B cell (primary cell): Measurements from ENCODE around the gene AGAP1. TPM values are rescaled to one million over a fixed set of nuclear protein-coding genes. Genes with fewer than 3 reads are reported as not detected.
"Not testable (repeated sequence)": the region's sequence is repeated elsewhere in the genome, so short reads cannot be mapped to it uniquely, and the experiment has no call there.

Experiments used
- ATAC-seq: fragments of 200-7000 bp; cut with Tn5 transposase; one replicate; pipeline ENCODE4 v1.10.0; 2021; ENCODE audit warnings: low read depth, mild to moderate bottlenecking, moderate number of reproducible peaks, moderate library complexity
- CTCF ChIA-PET: fragments of 350-600 bp; sonication (Branson Sonifier 250); formaldehyde crosslinking; loops from one replicate; lab custom pipeline; 2021; ENCODE audit warnings: antibody characterized with exemption, inconsistent platforms; lab: Charles Lee
- POLR2A ChIA-PET: fragments of 350-600 bp; sonication (Branson Sonifier 250); formaldehyde crosslinking; loops from one replicate; lab custom pipeline; 2021; ENCODE audit warnings: antibody characterized with exemption; lab: Charles Lee
- DNase-seq: peaks from one replicate; pipeline ENCODE4 v3.0.0; 2013
- H2AFZ ChIP-seq: 2 replicates; pipeline ENCODE4 v1.6.1; 2012; ENCODE audit warnings: mild to moderate bottlenecking, low read depth, low read length; ENCODE audit not compliant: insufficient read depth, poor library complexity, severe bottlenecking
- H3K27ac ChIP-seq, 2 donors: 1 replicate in 1 of 2; 2 replicates in 1 of 2; pipeline ENCODE4 v1.5.1; 2012 to 2013; ENCODE audit warnings: low read length in 2 of 2, mild to moderate bottlenecking in 2 of 2, moderate library complexity in 1 of 2
- H3K27me3 ChIP-seq, 4 experiments: fragments of 200-600 bp in 1 of 4; sonication (generic) in 1 of 4; replicated peaks in 1 of 4; 1 replicate in 2 of 4; 2 replicates in 2 of 4; pipeline versions ENCODE4 v1.6.1 to v1.7.0; 2013 to 2016; ENCODE audit warnings: low read length in 3 of 4, mild to moderate bottlenecking in 2 of 4, mixed read lengths in 1 of 4, moderate library complexity in 1 of 4; ENCODE audit not compliant: insufficient read depth in 4 of 4, control insufficient read depth in 3 of 4; ENCODE audit errors: control extremely low read depth in 1 of 4
- H3K36me3 ChIP-seq, 2 experiments: replicated peaks in 1 of 2; 1 replicate in 1 of 2; 2 replicates in 1 of 2; pipeline versions ENCODE4 v1.6.1 to v1.7.1; 2013; ENCODE audit warnings: low read length in 1 of 2; ENCODE audit not compliant: insufficient read depth in 2 of 2, control insufficient read depth in 1 of 2; ENCODE audit errors: control extremely low read depth in 1 of 2, extremely low read depth in 1 of 2
- H3K4me1 ChIP-seq, 2 donors: fragments of 200-600 bp in 1 of 2; sonication (generic) in 1 of 2; 1 replicate in 1 of 2; 2 replicates in 1 of 2; pipeline versions ENCODE4 v1.5.1 to v1.6.1; 2013 to 2017; ENCODE audit warnings: low read length in 2 of 2; ENCODE audit not compliant: control insufficient read depth in 2 of 2, insufficient read depth in 2 of 2
- H3K4me2 ChIP-seq: replicated peaks from 2 replicates; pipeline ENCODE3; 2012; ENCODE audit warnings: mild to moderate bottlenecking, low read depth, low read length; ENCODE audit not compliant: poor library complexity, severe bottlenecking
- H3K4me3 ChIP-seq, 5 experiments: fragments of 200-600 bp in 1 of 5; sonication (generic) in 1 of 5; 1 replicate in 3 of 5; 2 replicates in 2 of 5; pipeline versions ENCODE4 v1.5.1 to v1.7.0; 2011 to 2016; ENCODE audit warnings: low read length in 4 of 5, mild to moderate bottlenecking in 4 of 5, low read depth in 2 of 5, control low read depth in 1 of 5, moderate library complexity in 1 of 5; ENCODE audit not compliant: insufficient read depth in 1 of 5; ENCODE audit errors: control extremely low read depth in 1 of 5, extremely low read depth in 1 of 5
- H3K79me2 ChIP-seq: fragments of 200-600 bp; sonication (generic); one replicate; pipeline ENCODE4 v1.6.0; 2016; ENCODE audit warnings: low read length; ENCODE audit not compliant: control insufficient read depth, insufficient read depth
- H3K9ac ChIP-seq: fragments of 200-600 bp; sonication (generic); 2 replicates; pipeline ENCODE4 v1.6.1; 2017; ENCODE audit warnings: mild to moderate bottlenecking, low read length, moderate library complexity
- H3K9me3 ChIP-seq, 3 donors: one replicate each; pipeline versions ENCODE4 v1.6.1 to v1.7.1; 2013; ENCODE audit warnings: low read length in 2 of 3; ENCODE audit not compliant: control insufficient read depth in 2 of 3, insufficient read depth in 1 of 3; ENCODE audit errors: control extremely low read depth in 1 of 3
- H4K20me1 ChIP-seq: 2 replicates; pipeline ENCODE4 v1.6.0; 2012; ENCODE audit warnings: mild to moderate bottlenecking, low read length; ENCODE audit not compliant: insufficient read depth, control insufficient read depth, poor library complexity, severe bottlenecking
- H3K27ac Mint-ChIP-seq: one replicate; pipeline ENCODE4 v1.8.0; 2021; ENCODE audit warnings: mixed read lengths
- H3K27me3 Mint-ChIP-seq: one replicate; pipeline ENCODE4 v1.8.0; 2021; ENCODE audit warnings: mixed read lengths
- H3K4me1 Mint-ChIP-seq: one replicate; pipeline ENCODE4 v1.8.0; 2021; ENCODE audit warnings: mixed read lengths
- H3K4me3 Mint-ChIP-seq: one replicate; pipeline ENCODE4 v1.8.0; 2021; ENCODE audit warnings: mixed read lengths
- H3K9me3 Mint-ChIP-seq: one replicate; pipeline ENCODE4 v1.8.0; 2022; ENCODE audit warnings: mixed read lengths; ENCODE audit not compliant: insufficient read depth
- EZH2 ChIP-seq: IDR thresholded peaks from 2 replicates; pipeline ENCODE4 v1.6.1; 2012; ENCODE audit warnings: borderline replicate concordance, low read depth, mild to moderate bottlenecking, moderate library complexity, low read length; ENCODE audit not compliant: insufficient read depth, poor library complexity, severe bottlenecking
- WGBS: methylation state at CpG from one replicate; pipeline ENCODE4 v1.1.5; 2013; ENCODE audit warnings: missing lambda C conversion rate; ENCODE audit not compliant: insufficient coverage; 5-methylcytosine and 5-hydroxymethylcytosine counted together
- intact Hi-C: fragments of 100-400 bp; cut with micrococcal nuclease; formaldehyde crosslinking; loops from one replicate; pipeline ENCODE4 v1.10.0; 2022
- polyA plus RNA-seq: library from polyadenylated mRNA; depleted of rRNA; stranded (reverse); fragments of >200 nt; gene quantifications from 2 replicates; pipeline ENCODE4 v1.2.3, GENCODE V29; 2012
- total RNA-seq, 2 donors: library from RNA; stranded (reverse); fragments of 120-200 nt in 1 of 2; gene quantifications; 1 replicate in 1 of 2; 2 replicates in 1 of 2; pipeline versions ENCODE4 v1.2.3 to v1.2.4, GENCODE V29; 2013 to 2022
- TF ChIP-seq, protein P1 (sequence below): fragments of 200-600 bp; IDR thresholded peaks from one replicate; pipeline ENCODE4 v1.8.0; 2022; ENCODE audit warnings: antibody characterized with exemption, mild to moderate bottlenecking

The AGAP1 gene
- total and polyA plus RNA-seq, 2 donors (not counting 1 experiment from before 2014, with no cell fraction given): 0.01 TPM; not detected in 1

DNA sequence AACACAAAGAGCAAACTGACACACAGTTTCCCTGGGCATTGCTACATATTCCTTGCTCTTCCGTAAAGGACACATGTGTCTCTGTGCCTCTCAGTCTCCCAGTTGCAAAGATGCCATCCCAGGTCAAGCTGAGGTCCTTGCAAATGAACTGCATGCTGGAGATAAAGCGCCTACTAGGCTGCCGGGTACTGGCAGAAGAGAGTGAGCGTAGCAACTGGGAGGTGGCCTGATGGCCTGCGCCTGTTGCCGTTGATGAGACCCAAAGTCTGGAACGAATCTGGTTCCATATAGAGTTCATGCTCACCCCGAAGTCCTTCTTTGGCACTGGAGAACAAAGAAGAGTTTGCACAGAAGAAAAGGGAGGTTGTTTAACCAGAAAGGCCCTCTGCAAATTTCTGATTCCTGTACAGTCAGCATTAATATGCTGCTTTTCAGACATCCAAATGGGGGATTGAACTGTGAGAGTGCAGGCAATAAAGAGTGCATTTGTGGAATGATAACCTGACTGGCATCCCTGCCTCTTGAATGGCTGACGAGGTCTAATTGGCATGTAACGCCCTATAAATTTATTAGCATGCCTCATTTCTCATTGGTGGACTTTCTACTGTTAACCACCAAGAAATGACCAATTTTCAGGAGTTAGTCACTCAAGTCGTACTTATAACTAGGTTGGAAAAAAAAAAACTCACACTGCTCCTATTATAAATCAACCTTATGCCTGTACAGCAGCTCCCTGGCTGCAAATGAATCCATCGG lies 595.6 kb downstream of the AGAP1 start:
- Mint-ChIP-seq H3K9me3 (no peaks in the 10 kb centered on the region), H3K27ac (no peak overlapping the region), H3K4me1 (no peaks in the 10 kb centered on the region), H3K4me3 (no peak overlapping the region), H3K27me3 (peaks cover 4% of the 10 kb centered on the region)
- Histone ChIP-seq H3K27me3 (no peaks in the 10 kb centered on the region), H3K27ac (no peak overlapping the region), H3K9me3 (peaks cover 0 to 9% (median 0%) of the 10 kb centered on the region in 3 donors), H3K4me3 (no peak overlapping the region), H3K9ac (no peak overlapping the region), H3K4me2 (no peak overlapping the region), H3K4me1 (no peaks in the 10 kb centered on the region), H4K20me1 (no peaks in the 10 kb centered on the region), H3K79me2 (no peaks in the 10 kb centered on the region), H2AFZ (no peak overlapping the region), H3K36me3 (no peaks in the 10 kb centered on the region)
- POLR2A ChIA-PET: no interaction called here
- CTCF ChIA-PET: no interaction called here
- TF ChIP-seq, protein P1, sequence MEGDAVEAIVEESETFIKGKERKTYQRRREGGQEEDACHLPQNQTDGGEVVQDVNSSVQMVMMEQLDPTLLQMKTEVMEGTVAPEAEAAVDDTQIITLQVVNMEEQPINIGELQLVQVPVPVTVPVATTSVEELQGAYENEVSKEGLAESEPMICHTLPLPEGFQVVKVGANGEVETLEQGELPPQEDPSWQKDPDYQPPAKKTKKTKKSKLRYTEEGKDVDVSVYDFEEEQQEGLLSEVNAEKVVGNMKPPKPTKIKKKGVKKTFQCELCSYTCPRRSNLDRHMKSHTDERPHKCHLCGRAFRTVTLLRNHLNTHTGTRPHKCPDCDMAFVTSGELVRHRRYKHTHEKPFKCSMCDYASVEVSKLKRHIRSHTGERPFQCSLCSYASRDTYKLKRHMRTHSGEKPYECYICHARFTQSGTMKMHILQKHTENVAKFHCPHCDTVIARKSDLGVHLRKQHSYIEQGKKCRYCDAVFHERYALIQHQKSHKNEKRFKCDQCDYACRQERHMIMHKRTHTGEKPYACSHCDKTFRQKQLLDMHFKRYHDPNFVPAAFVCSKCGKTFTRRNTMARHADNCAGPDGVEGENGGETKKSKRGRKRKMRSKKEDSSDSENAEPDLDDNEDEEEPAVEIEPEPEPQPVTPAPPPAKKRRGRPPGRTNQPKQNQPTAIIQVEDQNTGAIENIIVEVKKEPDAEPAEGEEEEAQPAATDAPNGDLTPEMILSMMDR: no peak
- no peak for TF ChIP-seq EZH2
- DNase-seq: no peak
- no peak for ATAC-seq
- intact Hi-C loops: no loop called here
- 94% methylated on average over 8 of the region's 12 CpGs for WGBS

DNA sequence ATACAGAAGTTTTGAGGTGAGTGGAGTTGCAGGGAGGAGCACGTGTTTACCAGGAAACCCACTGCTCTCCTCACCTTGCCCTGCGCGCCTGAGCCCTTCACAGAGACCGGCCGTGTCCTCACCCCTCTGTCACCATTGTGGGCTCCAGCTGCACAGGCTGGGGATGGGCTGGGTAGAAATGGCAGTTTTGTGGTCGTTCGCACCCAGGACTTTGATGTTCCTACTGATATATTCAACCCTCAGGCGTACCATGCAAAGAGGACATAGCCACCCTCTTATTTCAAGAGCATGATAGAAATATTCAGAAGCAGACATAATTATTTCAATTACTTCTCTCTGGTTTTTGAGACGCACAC lies 596.2 kb downstream of the AGAP1 start:
- POLR2A ChIA-PET: no interaction called here
- H3K36me3 ChIP-seq: no peaks in the 10 kb centered on the region
- Mint-ChIP-seq H3K9me3 (no peaks in the 10 kb centered on the region), H3K27ac (no peak overlapping the region), H3K4me1 (no peaks in the 10 kb centered on the region), H3K4me3 (no peak overlapping the region), H3K27me3 (peaks cover 4% of the 10 kb centered on the region)
- no peak for TF ChIP-seq EZH2
- TF ChIP-seq, protein P1: no peak
- no peaks in the 10 kb centered on the region for H4K20me1 ChIP-seq
- H3K27me3 ChIP-seq: no peaks in the 10 kb centered on the region
- H3K27ac ChIP-seq: no peak overlapping the region
- H3K9me3 ChIP-seq: peaks cover 0 to 11% (median 0%) of the 10 kb centered on the region in 3 donors
- intact Hi-C loops: no loop called here
- no peak overlapping the region for H3K9ac ChIP-seq
- no CpG with 5 or more reads among the region's 9 CpGs for WGBS
- H3K4me2 ChIP-seq: no peak overlapping the region
- no peaks in the 10 kb centered on the region for H3K4me1 ChIP-seq
- CTCF ChIA-PET: no interaction called here
- no peak overlapping the region for H2AFZ ChIP-seq
- no peak overlapping the region for H3K4me3 ChIP-seq
- ATAC-seq (no peak), DNase-seq (no peak)
- no peaks in the 10 kb centered on the region for H3K79me2 ChIP-seq

DNA sequence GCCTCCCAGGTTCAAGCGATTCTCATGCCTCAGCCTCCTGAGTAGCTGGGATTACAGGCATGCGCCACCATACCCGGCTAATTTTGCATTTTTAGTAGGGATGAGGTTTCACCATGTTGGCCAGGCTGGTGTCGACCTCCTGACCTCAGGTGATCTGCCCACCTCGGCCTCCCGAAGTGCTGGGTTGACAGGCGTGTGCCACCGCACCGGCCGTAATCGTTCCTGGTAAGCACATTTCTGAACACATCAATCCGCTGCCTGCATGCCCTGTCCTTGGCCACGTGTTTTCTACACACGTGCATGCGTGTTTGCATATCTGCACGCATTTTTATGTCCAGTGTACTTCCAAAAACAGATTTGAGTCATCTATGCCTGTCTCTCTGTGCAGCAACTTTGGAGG lies 597.0 kb downstream of the AGAP1 start:
- H3K36me3 ChIP-seq, DNase-seq, H2AFZ ChIP-seq, POLR2A ChIA-PET, H3K27me3 Mint-ChIP-seq, H4K20me1 ChIP-seq, ATAC-seq, H3K79me2 ChIP-seq, intact Hi-C loops, H3K27me3 ChIP-seq, H3K4me1 ChIP-seq, H3K27ac Mint-ChIP-seq, H3K9me3 Mint-ChIP-seq, H3K4me3 Mint-ChIP-seq, H3K9me3 ChIP-seq, H3K9ac ChIP-seq, H3K4me2 ChIP-seq, H3K27ac ChIP-seq, CTCF ChIA-PET, H3K4me3 ChIP-seq, H3K4me1 Mint-ChIP-seq: not testable (repeated sequence)
- 94% methylated on average over 15 of the region's 16 CpGs for WGBS
